ENCODE data around the gene DNAJB5.

DNA sequence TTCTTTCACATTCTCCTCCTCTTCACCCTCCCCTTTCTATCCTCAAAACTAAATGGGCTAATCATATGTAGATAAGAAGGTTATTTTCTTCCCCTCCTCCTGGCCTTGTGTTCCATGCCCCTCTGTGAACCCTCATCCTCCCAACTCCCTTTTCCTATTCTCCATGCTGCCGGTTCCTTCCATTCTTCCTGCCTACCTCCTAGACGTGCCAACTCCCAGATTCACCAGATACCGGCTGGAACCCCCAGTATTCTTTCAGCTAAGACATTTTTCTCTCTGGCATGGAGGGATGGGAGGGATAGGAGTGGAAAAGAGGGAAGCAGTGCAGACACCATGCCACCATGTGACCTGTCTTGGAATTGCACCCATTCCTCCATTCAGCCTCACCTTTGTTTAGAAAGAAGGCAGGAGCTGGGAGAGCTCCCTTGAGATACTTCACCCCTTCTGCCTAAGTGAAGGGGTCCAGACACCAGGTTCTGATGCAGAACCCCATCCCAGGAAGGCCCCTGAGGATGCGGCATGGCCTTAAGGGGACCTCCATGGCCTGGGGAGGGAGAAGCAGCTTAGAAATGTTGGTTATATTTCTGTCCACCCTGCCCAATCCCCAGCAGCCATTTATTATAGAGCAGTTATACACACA lies 4.8 kb downstream of the DNAJB5 start:
- TF ChIP-seq POLR2A (IDR thresholded peaks at IDR 0.05; ENCODE audit: low read length) = no peak
- TF ChIP-seq GATA1 (IDR thresholded peaks at IDR 0.05; ENCODE audit: low read depth, low read length) = no peak

All from erythroblast (primary cell).